Fibroblast of skin of left quadriceps (primary cell): ENCODE data around the gene YWHAQ.

ENCODE experiments used
- DNase-seq, 2 experiments: peaks; one replicate each; pipeline ENCODE4 v3.0.0-alpha.2; 2013; ENCODE audit warnings: low read depth in 2 of 2

Gene YWHAQ

DNA sequence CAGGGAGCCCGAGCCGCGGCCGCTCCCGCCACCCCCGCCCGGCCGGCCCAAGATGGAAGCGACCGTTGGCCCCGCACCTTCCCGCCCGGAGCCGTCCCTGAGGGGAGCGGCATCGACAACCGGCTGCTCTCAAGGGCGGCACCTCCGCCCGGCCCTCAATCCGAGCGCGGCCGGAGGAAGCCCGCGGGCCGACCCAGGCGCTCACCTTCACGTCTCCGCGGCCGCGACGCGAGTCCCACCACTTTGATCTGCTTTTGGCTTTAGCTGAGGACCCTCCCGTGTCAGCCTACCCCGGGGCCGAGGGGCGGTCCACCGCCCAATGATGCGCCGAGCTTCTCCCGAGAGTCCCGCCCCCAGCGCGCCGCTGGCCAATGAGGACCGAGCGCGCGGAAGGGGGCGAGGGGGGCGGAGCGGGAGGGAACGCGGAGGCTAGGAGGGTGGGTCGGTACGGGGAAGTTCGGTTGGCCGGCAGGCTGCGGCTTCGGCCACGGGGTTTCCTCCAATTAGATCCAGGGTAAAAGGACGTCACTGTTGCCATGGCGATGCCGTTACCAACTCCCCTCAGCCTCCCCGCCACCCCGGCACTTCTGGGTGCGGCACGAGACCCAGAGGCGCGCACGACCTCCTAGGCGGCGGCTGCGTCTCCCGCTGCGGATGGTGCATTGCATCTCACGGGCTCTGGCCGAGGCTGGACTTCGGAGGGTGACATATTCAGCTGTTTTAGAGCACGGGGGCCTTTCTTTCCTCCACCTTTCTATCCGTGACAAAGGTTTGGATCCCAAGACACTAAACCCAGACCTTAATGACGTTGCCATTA lies at the start of gene YWHAQ:
Gene YWHAQ, minus strand, starts transcription at position 262 of the 817 bp plus-strand sequence. CDS start 545 bp downstream, outside the sequence.
- peak; percentile 98 for DNase-seq

DNA sequence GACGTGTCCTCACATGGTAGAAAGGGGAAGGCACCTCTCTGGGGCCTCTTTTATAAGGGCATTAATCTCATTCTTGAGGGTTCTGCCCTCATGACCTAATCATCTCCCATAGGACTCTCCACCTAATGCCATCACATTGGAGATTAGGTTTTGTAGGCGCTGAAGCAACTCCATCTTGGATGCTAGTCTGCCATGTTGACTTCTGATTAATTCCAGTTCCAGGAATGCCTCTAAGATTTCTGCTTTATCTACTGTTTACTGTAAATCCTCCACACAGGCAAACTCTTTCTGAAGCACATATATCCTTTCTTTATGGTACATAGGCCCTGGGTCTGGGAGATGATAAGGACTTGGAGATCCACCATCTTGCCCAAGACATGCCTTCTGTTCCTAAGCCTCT lies 49.3 kb upstream of the YWHAQ start:
- DNase-seq: no peak

- no peak for DNase-seq
Measured at GRCh38 chr2:9679218-9679617, 48.4 kb upstream of the YWHAQ start.

- DNase-seq: no peak
Measured at GRCh38 chr2:9678544-9678943, 47.7 kb upstream of the YWHAQ start.

- peak; percentile 85 to 86 for DNase-seq
Measured at GRCh38 chr2:9675415-9676351, 44.9 kb upstream of the YWHAQ start.

DNA sequence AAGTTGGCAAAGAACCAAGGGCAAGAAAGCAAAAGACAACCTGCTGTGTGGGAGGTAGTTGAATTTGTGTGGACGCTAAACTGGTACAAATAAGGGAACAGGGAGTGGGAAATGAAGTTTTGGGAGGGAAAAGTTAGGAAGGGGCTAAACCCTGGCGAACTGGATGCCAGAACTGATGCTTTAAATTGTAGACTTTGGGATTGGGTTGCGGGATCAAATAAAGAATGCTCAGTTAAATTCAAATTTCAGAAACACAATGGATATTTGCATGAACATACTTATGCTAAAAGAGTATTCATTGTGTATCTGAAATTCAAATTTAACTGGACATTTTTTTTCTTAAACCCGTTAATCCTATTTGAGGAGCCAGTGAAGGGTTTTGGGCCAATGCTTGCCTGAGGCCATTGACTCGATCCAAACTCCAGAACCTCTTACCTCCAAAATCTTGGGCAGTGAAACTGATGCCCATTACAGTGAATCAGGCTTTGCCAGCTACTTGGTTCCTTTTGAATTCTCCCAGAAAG lies 44.2 kb upstream of the YWHAQ start:
- no peak for DNase-seq

GRCh38 chr2:9673914-9674481 lies 43.2 kb upstream of the YWHAQ start:
- no peak for DNase-seq

GRCh38 chr2:9668687-9669345 lies 38.0 kb upstream of the YWHAQ start:
- DNase-seq: no peak

GRCh38 chr2:9667826-9668225 lies 37.0 kb upstream of the YWHAQ start:
- DNase-seq: no peak

GRCh38 chr2:9666306-9666705 lies 35.5 kb upstream of the YWHAQ start:
- no peak for DNase-seq

DNA sequence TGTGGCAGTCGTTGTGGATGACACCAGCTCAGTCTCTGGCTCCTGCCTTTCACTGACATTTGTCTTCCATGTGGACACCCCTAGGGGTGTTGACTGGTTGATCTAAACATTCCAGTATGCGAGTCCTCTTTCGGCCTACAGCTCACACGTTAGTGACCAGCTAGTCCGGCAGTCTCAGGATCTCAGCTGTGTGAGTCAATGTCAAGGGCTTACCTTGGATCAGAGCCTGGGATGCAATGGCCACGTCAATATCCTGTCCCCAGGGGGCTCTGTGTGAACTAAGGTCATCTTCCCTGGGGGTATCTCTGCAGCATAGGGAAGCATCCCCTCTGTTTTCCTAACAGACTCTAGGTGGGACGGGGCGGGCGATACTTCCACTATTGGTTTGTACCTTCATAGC lies 35.1 kb upstream of the YWHAQ start:
- DNase-seq: no peak

- no peak for DNase-seq
Measured at GRCh38 chr2:9664365-9664764, 33.6 kb upstream of the YWHAQ start.

DNA sequence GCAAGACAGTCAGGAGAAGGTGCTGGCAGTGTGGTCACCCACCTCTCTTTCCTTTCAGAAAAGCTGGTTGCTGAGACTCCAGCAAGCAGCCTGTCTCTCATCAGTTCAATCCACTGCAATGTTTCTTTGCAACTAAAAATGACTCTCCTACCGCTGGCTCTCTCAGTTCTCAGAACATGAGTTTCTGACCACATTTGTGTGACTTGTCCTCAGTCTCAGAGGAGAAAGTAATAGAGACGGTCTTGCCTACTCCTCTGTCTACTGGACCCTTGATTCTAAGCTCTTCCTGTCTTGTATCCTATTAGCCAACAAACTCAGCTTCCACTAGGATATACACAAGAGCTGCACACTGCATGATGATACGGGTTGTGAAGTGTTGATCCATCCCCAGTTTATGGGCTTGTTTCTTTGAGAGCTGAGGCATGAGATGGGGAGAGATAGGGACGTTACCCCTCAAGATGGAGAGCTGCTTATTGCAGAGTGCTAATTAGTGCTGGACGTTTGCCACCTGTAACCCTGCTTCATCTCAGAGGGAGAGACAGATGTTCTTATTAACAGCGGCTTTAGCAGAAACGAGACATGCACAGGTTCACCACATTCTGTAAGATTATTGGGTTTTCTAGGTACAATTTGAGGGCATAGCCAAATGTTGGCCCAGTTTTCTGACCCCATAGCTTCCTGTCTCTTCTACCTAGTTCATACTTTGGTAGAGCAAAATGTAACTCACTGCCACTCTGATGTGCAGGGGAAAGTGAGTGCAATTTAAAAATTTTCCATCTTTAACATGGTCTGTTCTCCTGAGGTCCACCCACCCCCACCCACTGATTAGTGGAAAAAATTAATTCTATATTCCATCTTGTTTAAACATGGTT lies 32.4 kb upstream of the YWHAQ start:
- DNase-seq: no peak

DNA sequence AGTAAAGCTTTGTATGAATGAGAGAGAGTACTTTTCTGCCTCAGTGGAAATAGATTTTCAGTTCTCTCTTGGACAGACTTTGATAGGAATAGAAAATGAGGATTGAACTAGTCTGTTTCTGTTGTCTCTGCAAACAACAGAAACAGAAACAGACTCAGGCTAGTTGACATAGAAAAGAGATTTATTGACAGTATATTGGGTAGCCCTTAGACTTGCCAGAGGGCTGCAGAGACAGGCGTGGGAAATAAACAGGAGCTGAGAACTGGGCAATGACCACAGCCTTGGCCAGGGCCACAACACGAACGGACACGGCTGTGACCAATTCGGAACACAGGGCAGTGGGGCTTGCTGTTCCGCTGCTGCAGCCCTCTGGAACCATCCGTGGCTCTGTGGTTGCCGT lies 30.5 kb upstream of the YWHAQ start:
- no peak for DNase-seq

- DNase-seq: no peak
Measured at GRCh38 chr2:9660781-9661180, 30.0 kb upstream of the YWHAQ start.

- DNase-seq: no peak
Measured at GRCh38 chr2:9660154-9660553, 29.4 kb upstream of the YWHAQ start.

GRCh38 chr2:9658972-9659371 lies 28.2 kb upstream of the YWHAQ start:
- no peak for DNase-seq

DNA sequence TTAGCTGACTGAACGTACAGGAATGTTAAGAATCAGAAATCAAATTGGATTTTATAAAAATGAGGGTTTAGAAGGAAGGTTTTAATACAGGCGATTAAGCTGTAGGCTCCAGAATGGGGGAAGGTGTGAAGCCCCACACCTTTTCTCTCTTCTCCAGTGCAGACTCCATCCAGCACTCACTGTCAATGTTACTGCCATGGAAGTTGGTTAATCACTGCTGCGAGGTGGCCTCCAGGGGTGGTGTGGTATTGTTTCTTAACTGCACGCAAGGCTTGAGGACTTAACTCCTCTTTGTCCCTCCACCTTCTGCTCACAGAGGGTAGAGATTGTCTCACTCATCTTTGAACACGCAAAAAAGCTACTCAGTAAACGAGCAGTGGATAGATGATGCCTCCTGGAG lies 26.9 kb upstream of the YWHAQ start:
- no peak for DNase-seq

GRCh38 chr2:9657083-9657482 lies 26.3 kb upstream of the YWHAQ start:
- no peak for DNase-seq

DNA sequence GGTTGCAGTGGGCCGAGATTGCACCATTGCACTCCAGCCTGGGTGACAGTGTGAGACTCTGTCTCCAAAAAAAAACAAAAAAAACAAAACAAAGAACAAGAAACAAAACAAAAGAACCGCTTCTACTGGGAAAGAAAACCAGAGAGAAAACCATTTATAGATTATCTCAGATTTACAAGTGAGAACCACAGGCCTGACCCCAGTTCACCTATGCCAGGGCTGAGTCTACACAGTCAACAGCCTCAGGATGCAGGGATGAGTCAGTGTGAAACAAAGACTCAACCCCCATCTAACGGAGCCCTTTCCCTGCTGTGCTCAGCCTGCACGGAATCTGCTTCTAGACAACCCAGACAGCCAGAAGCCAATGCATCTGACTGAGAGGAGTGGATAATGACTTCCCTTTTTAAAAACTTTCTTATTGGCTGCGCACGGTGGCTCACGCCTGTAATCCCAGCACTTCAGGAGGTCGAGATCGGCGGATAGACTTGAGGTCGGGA lies 25.5 kb upstream of the YWHAQ start:
- peak; percentile 85 to 87 for DNase-seq
